ENCODE data around the gene UNC50.

UNC50 gene

GRCh38 chr2:98664323-98664722 is 55.9 kb downstream of the UNC50 start:
- no peak for DNase-seq (ENCODE audit: low read depth)

- DNase-seq (ENCODE audit: low read depth), result no peak
These were observed 57.3 kb downstream of the UNC50 start for GRCh38 chr2:98665677-98666076.

All from stimulated activated CD8-positive, alpha-beta memory T cell treated with anti-CD3 and anti-CD28 coated beads, Interleukin-12 subunit alpha, Interleukin-12 subunit beta, amount 100 ng/mL, for 4 hours (primary cell).